GM21737 (cell line): ENCODE data around the gene CAMK1D.

Experiments
- ATAC-seq: cut with Tn5 transposase; IDR thresholded peaks from one replicate; pipeline ENCODE4 v1.9.1; 2021; ENCODE audit warnings: mild to moderate bottlenecking, moderate library complexity; ENCODE audit not compliant: unreplicated experiment

Gene CAMK1D

GRCh38 chr10:12780634-12781601 lies 431.6 kb downstream of the CAMK1D start:
- ATAC-seq = no peak

GRCh38 chr10:12781976-12782375 lies 432.6 kb downstream of the CAMK1D start:
- ATAC-seq = no peak

- no peak for ATAC-seq
Measured at GRCh38 chr10:12782537-12782936, 433.2 kb downstream of the CAMK1D start.

- ATAC-seq = no peak
Measured at GRCh38 chr10:12783293-12783692, 433.9 kb downstream of the CAMK1D start.

GRCh38 chr10:12784646-12785045 lies 435.3 kb downstream of the CAMK1D start:
- no peak for ATAC-seq

GRCh38 chr10:12785415-12785831 lies 436.1 kb downstream of the CAMK1D start:
- no peak for ATAC-seq

- ATAC-seq = no peak
Measured at GRCh38 chr10:12787297-12787696, 437.9 kb downstream of the CAMK1D start.

- ATAC-seq = no peak
Measured at GRCh38 chr10:12788277-12788676, 438.9 kb downstream of the CAMK1D start.

GRCh38 chr10:12790270-12790669 lies 440.9 kb downstream of the CAMK1D start:
- no peak for ATAC-seq

GRCh38 chr10:12791728-12792127 lies 442.4 kb downstream of the CAMK1D start:
- ATAC-seq = no peak

- ATAC-seq = no peak
Measured at GRCh38 chr10:12792889-12793556, 443.7 kb downstream of the CAMK1D start.

GRCh38 chr10:12795315-12796110 lies 446.2 kb downstream of the CAMK1D start:
- ATAC-seq = no peak

GRCh38 chr10:12796401-12797160 lies 447.2 kb downstream of the CAMK1D start:
- ATAC-seq = no peak

GRCh38 chr10:12797471-12798262 lies 448.3 kb downstream of the CAMK1D start:
- ATAC-seq = no peak

- no peak for ATAC-seq
Measured at GRCh38 chr10:12799144-12799543, 449.8 kb downstream of the CAMK1D start.

- no peak for ATAC-seq
Measured at GRCh38 chr10:12799714-12800113, 450.4 kb downstream of the CAMK1D start.

GRCh38 chr10:12800302-12800701 lies 451.0 kb downstream of the CAMK1D start:
- no peak for ATAC-seq

GRCh38 chr10:12801214-12802087 lies 452.1 kb downstream of the CAMK1D start:
- ATAC-seq = no peak

GRCh38 chr10:12803776-12804175 lies 454.4 kb downstream of the CAMK1D start:
- no peak for ATAC-seq
